GM21737 (cell line): ENCODE data around the gene ARPC4.
"Not testable (repeated sequence)": the region's sequence is repeated elsewhere in the genome, so short reads cannot be mapped to it uniquely, and the experiment has no call there.

Experiments
- ATAC-seq: cut with Tn5 transposase; IDR thresholded peaks from one replicate; pipeline ENCODE4 v1.9.1; 2021; ENCODE audit warnings: mild to moderate bottlenecking, moderate library complexity; ENCODE audit not compliant: unreplicated experiment

Gene ARPC4

GRCh38 chr3:9815986-9816385 is 23.1 kb downstream of the ARPC4 start:
- no peak for ATAC-seq

DNA sequence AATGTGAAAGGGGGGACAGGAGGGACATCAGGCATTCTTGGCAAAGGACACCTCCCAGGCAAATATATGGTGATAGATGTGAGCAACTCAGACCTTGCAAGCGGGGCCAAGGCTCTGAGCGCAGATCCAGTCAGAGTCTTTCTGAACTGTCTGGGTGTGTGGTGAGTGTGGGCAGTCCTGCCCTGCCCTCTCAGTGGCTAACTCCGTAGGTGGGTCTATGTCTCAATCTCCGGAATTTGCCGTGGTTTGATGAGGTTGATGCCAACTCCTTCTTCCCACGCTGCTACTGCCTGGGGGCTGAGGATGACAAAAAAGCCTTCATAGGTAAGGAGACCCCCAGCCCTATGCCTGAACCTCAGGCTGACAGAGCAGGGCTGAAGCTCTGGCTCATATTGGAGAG is 24.6 kb downstream of the ARPC4 start:
- ATAC-seq, result no peak

- ATAC-seq, result no peak
These were observed 25.9 kb downstream of the ARPC4 start for GRCh38 chr3:9818666-9819335.

- ATAC-seq, result no peak
These were observed 27.7 kb downstream of the ARPC4 start for GRCh38 chr3:9820543-9820942.

DNA sequence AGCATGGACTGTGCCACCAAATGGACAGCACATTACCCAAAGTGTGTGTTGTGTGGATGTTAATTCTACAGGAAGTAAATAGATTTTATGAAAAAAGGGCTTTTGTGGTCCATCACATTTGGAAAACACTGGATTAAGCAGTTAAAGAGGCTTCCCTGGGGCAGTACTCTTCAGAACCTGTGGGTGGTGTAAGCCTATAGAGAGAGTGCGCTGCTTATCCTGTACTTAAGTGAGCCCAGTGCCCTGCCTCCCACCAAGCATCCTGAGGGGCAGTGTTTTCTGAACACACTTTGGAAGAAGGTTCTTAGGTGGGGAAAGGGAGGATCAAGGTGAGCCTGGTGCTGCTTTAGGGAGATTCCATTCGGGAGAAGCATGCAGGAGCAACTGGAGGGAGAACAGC is 28.1 kb downstream of the ARPC4 start:
- ATAC-seq, result no peak

DNA sequence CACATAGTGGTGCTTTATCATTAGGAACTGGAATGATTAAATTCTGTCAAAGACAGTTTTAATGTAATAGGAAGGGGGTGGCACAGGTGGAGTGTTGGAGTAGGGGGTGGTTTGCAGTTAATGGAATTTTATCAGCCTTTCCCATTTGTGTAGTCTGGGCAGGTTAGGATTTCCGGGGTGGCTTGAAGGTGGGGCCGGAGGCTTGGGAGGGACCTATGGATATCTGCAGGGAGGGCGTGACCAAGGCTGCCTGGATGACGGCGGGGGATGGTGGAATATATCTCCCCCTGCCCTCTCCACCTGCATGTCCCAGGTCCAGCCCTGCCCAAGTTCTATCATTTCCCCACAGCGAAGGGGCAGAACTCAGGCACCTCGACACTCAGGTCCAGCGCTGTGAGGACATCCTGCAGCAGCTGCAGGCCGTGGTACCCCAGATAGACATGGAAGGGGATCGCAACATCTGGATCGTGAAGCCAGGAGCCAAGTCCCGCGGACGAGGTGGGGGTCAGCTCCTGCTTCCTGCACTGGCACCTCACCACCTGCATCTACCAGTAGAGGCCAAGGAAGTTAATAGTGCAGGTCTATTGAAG is 32.7 kb downstream of the ARPC4 start:
- no peak for ATAC-seq

DNA sequence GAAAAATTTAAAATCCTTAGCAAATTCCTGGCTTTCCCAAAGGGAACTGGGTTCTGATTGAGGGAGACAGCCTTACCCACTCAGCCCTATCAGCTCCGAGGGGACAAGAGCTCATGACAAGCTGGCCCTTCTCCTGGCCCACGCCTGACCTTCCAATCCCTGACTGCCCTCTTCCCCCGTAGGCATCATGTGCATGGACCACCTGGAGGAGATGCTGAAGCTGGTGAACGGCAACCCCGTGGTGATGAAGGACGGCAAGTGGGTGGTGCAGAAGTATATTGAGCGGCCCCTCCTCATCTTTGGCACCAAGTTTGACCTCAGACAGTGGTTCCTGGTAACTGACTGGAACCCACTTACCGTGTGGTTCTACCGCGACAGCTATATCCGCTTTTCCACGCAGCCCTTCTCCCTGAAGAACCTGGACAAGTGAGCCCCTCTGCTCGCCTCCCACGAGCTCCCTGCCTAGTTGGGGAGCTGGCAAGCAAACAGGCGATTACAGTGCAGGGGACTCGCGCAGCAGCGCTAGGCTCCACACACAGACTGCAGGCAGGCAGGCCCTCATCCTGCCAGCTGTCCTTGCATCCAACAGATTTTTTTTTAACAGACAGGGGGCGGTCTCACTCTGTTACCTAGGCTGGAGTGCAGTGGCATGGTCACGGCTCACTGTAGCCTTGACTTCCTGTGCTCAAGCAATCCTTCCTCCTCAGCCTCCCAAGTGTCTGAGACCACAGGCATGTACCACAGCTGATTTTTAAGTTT is 34.1 kb downstream of the ARPC4 start:
- no peak for ATAC-seq

GRCh38 chr3:9828801-9829755 is 36.2 kb downstream of the ARPC4 start:
- no peak for ATAC-seq

- ATAC-seq, result no peak
These were observed 38.4 kb downstream of the ARPC4 start for GRCh38 chr3:9831253-9831652.

DNA sequence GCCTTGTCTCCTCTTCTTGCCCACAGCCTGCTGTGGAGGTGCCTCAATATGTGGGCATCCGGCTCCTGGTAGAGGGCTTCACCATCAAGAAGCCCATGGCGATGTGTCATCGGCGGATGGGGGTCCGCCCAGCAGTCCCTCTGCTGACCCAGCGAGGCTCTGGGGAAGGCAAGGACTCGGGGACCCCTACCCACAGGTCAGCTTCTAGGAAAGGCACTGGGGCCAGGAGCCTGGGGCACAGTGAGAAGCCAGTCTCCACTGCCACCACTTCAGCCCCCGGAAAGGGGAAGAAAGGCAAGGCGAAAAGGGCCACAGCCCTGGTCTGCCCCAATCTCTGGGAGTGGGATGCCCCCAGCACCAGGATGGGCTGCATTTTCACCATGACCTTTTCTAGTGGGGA is 40.2 kb downstream of the ARPC4 start:
- ATAC-seq, result no peak

DNA sequence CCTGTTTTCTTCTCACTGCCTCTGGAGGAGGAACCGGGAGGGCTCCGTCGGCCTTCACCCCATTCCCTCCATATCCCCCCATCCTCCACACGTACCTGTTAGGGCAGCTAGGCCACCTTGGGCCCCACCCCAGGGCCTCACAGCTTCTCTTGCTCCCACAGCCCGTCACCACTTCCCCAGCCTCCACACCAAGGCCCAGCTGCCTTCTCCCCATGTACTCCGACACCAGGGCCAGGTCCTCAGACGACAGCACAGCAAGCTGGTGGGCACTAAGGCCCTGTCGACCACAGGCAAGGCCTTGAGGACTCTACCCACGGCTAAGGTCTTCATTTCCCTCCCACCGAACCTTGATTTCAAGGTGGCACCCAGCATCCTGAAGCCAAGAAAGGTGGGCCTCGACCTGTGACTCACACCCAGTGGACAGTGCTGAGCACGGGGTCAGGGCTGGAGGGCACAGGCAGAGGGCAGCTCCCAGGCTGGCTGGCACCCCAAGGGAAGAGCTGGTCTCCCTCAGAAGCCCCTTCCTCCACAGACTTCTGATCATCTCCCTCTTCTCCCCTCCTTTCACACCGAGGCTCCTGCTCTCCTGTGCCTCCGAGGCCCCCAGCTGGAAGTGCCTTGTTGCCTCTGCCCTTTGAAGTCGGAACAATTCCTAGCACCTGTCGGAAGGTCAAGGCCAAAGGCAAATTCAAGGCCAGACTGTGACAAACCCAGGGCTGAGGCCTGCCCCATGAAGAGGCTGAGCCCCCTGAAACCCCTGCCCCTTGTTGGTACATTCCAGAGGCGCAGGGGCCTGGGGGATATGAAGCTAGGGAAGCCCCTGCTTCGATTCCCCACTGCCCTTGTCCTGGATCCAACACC is 41.9 kb downstream of the ARPC4 start:
- ATAC-seq, result no peak

DNA sequence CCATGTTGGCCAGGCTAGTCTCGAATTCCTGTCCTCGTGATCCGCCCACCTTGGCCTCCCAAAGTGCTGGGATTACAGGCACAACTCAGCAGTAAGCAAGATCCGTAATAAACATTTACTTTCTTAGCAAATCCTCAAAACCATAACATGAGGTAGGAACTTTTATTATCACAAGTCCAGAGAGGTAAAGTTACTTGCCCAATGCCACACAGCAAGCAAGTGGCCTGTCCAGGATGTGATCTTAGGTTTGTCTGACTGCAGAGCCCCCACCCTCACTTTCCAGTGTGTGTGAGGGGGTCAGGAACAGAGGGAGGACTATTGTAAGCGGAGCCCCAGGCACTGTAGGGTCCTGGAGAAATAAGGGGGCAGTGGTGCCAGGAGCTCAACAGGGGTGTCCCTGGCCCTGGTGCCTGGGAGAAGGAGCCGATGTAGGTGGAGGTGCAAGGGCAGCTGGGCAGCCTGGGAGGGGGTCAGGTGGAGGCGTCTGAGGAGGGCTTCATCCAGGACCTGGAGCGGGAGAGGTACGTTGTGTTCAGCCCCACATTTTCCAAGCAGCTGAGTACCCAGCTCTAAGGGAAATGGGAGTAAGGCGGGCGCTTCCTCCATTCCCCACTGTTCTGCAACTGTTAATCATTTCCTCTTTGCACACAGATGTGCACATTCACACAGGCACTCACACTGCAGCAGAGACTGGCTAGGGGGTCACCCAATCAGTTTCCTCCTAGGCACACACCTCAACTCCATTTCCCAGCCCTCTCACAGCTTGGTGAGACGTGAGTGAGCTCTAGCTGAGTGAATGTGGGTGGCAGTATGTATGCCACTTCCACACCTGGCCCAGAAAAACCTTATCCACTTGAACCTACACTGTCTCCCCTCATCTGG is 45.1 kb downstream of the ARPC4 start:
- no peak for ATAC-seq

DNA sequence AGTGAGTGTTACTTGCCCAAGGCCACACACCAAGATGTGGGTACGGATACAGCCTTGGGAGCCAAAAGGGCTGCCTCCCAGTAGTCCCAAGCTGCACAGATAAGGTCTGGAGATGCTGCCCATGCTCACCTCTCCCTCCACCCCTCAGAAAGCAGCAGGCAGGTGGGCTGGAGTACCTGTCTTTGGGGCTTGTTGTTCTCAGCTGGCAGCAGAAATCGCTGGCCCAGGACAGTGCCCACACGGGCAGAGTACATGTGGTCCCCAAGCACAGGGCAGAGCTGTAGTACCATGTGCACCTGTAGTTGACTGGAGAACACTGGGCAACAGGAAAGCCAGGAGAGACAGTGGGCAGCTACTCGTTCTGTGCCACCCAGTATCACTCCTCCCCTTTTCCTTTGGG is 46.0 kb downstream of the ARPC4 start:
- no peak for ATAC-seq

DNA sequence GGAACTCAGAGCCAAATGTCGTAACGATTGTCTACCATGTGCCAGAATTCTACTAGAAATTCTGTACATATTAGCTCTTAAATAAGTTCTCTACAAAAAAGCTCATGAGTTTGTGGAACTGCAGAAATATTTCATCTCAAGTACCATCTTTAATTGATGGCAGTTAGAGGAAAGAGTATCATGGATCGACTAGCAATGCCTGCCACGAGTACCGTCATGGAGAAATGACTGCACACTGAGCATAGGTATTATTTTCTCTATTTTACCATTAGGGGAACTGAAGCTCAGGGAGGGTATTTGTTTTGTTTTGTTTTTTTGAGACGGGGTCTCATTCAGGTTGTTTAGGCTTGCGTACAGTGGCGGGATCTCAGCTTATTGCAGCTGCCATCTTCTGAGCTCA is 48.1 kb downstream of the ARPC4 start:
- ATAC-seq, result no peak

DNA sequence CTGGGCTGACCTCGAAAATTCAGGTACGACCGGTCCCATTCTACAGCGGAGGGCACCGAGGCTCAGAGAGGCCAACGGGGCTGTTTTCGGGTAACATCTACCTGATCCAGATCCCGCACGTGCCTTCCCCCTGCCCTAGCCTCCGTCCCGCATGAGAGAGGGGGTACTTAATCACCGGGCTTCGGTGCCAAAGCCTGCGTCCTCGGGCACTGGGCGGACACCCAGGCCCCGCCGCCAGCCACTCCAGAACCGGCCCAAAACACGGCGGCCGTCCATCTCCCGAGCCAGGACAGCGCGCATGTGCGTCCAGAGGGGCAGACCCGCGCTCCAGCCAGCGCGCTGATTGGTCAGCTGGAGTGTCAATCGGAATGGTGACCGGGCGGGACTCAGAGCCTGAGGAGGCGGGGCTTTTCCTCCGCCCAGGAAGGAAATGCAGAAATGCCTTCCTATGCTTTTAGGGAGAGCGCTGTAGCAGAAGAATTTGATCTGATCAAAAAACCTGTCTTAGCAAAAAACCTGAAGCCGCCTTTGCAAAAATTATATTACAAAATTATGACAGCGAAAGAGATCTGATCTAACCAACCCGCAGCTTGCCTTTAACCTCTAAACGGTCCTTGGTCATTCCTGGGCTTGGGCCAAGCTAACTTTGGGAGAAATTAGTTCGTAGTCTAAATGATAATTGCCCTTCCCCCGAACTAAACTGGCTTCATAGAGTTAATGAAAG is 51.0 kb downstream of the ARPC4 start, which contains the start of gene RPUSD3:
TSS of gene RPUSD3 (minus strand) at position 294 of the 724 bp plus-strand sequence. CDS start at position 276, 18 bp downstream.
- ATAC-seq, result peak; percentile 98

GRCh38 chr3:9846231-9846630 is 53.3 kb downstream of the ARPC4 start:
- ATAC-seq, result no peak

DNA sequence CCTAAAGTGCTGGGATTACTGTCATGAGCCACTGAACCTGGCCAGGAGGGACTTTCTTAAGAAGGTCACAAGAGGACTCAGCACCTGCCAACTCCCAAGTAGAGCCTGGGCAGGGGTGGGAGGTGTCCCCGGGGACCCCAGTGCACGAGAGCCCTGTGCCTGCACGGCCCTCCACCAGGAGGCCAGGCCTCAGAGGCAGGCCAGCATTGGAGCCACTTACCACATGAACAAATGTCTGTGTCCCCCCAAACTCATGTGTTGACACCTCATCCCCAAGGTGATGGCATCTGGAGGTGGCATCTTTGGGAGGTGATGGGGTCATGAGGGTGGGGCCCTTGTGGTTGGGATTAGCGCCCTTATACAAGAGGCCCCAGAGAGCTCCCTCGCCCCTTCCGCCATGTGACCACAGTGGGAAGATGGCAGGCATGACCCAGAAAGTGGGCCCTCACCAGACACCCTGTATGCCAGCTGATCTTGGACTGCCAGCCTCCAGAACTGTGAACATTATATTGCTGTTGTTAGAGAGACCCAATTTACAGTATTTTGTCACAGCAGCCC is 54.1 kb downstream of the ARPC4 start:
- no peak for ATAC-seq

GRCh38 chr3:9847870-9848269 is 55.0 kb downstream of the ARPC4 start:
- not testable (repeated sequence) for ATAC-seq
